LoVo (cell line): ENCODE measurements around the gene INSIG2.

Experiments
- DNase-seq: peaks from one replicate; pipeline ENCODE4 v3.0.0-alpha.2; 2016; ENCODE audit warnings: low spot score

The INSIG2 gene

DNA sequence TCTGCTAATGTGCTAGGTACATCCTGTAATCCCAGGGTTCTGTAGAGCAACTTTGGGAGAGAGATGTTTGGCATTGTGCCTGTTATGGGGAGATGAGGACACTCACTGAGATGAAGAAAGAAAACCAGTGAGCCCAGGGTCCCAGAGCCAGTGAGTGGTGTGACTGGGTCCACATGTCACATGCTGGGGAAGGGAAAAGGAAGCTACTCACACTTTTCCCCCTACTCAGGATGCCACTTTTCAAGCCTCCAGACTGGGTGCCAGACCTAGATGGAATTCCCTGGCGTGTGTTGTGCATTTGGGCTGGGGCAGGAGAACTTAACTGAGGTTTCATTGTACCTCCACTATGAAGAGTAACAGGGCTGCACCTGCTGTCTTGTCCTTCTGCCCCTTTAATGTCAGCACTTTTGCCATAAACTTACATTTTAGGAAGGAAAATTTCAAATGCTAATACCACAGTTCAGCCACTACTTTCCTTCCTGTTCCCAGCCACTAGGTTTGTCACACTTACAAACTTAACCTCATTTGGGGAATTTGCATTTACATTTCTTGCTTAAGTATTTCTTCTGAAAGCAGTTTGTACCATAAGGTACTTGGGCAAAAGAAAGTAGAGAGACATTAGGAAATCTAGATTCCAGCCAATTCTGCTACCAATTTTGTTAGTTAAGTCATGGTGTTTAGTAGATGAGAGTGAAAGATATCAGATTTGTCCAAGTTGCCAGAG, 10.2 kb downstream of the INSIG2 start:
- DNase-seq: no peak

DNA sequence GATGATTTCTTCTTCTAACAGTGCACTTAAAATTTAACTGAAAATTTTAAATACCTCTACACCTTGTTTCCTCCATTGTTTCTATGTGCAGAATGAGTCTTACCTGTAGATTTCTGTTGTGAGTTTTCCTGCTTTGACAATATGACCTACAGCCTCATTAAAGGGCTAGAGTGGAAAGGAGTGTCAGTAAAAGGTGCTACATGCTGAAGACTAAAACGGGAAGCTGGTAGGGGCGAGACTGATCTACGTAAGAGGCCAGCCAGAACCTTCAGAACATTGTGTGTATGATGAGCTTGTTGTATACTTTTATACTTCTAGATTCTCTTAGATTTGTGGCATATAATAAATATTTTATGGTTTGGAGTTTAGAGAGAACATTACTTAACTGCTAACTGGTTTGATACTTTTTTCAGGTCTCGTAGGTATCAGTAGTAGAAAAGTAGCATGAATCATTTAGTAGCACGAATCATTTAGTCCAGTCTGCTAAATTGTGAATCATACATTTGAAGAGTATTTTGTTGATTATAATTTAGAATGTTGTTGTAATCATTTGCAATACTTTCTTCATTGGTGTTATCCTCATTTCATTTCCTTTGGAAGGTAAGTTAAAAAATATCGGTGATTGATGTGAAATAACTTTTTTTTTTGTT, 14.3 kb downstream of the INSIG2 start:
- DNase-seq: no peak

DNA sequence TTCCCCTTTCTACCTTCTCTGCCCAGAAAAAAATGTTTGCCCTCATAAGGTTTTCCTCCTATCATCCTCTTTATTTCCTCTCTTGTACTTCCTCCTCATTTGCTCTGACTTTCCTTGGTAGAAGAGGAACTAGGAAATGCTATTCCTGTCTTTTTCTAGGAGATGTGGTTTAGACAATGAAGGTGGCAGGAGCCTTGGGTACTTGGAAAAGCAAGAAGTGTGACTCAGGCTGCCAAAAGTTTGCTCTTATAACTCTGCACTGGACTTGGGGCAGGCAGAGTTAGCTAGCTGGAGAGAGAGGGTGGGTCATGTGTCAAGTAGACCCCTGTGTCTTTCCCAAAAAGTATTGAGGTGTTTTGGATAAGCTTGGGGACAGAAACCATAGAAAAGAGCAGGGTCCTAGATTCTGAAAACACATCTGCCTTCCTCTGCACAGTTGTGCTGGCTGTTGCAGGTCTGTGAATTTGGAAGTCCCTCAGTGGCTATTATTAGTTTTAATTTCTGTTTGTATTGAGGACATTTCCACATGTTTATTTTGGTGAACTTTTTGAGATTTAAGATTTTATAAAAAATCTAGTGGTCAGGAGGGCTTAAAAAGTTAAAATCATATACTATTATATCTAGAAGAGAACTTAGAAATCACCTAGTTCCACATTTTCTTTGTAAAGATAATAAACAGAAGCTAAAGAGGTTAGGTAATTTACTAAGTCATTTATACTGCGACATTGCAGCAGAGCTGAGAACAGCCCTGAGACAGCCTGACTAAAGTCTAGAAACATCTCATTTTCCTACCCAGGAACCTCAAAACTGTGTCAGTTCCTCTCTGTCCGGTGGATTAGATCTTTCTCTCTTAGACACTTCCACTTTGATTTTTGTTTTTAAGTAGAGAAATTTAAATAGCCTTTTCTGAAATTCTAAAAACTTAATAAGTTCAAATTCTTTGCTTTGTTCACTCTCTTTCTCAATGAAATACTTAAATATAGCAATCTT, 16.0 kb downstream of the INSIG2 start:
- no peak for DNase-seq

DNA sequence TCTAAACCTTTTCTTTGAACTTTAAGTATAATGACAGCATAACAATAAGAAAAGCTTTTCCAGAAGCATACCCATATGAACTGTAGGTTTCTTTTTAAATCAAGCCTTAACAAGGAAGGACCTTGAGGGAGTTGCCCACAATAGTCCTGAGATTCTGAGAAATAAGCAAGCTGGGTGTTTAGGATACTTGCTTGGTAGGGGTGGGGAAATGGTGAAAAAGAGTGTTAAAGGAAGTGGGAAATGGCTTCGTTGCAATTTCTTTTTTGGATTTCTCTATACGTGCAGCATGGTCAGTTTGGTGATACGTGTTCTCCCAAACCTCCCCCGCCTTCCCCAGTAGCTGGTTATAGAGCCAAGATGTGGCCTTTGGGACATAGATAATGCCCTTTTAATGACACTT, 17.2 kb downstream of the INSIG2 start:
- DNase-seq: no peak

DNA sequence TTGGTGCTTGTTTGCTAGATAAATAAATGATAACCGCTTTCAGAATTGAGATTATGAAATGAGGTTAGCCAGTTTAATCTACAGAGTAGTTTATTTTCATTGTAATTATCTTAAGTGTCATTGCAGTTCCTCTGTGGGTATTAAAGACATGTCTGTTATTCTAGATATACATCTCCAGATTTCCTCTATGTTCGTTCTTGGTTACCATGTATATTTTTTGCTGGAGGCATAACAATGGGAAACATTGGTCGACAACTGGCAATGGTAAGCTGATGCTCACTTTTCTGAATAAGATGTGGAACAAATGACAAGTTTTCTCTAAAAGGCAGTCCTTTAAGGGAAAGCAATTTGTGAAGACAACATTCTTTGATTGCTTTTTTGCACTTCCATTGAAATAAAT, 18.7 kb downstream of the INSIG2 start:
- no peak for DNase-seq

DNA sequence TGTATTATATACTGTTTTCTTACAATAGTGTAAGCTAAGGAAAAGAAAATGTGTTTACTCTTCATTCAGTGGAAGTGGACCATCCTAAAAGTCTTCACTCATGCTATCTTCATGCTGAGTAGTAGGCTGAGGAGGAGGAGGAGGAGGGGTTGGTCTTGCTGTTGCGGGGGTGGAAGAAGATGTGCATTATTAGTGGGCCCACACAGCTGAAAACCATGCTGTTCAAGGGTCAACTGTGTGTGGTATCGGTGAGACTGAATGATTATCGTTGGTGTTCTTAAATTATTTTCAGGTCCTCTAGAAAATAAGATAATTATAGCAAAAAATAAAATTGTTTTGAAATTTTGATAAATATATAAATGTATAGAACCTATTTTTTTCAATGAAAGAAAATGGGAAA, 22.0 kb downstream of the INSIG2 start:
- no peak for DNase-seq

DNA sequence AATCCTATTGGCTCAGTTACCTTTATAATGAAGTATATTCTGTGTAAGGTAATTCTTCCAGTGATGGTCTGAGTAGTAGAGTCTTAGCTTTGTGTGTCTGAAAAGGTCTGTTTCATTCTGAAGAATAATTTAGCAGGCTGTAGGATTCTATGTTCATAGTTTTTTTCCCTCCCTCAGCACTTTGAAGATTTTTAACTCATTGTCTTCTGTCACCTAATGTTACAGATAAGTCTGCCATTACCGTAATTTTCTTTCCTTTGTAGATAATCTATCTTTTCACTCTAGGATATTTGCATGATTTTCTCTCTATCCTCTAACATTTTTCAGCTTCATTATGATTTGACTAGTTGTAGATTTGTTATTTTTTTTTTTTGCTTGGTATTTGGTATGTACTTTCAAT, 22.7 kb downstream of the INSIG2 start:
- DNase-seq: no peak

DNA sequence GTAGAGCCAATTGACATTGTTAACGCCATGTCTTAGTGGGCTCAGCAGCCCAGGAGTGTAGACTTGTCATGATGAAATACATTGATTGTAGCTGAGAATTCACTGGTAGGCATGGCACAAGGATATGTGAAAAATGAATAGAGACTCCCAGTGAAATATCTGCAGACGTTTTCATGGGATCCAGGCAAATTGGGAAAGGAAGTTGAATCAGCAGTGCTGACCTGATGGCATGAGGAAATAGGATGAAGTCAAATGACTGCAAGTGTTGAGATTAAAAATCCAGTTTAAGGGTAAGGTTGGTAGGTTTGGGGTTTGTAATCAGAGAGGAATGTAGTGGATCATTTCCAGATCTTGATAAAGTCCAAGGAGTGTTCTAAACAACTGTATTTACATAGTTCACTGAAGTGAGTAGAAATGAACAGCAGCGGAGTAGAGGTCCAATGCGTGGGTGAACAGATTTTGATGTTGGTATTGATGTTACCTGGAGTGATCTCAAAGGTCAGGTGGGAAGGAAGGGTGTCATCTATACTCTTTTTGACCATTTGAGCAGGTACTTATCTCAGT, 24.6 kb downstream of the INSIG2 start:
- peak; percentile 88 for DNase-seq

DNA sequence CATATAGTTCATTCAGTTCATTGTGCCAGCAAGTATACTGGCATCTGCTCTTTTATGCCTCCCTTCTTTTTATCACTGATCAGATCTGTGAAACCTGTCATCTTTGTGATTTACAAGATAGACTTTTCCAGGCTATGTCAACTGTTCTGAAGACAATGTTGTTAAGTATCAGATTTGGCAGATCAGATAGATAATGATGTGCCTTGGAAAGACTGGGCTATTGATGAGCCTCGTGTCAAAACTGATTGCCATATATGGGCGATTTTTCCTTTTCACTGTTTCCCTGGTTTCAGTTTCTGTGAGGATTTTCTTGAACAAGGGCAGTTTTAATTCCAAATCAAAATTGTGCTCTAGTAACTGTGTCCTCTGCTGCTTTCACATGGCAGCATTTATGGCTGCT, 26.6 kb downstream of the INSIG2 start:
- DNase-seq: no peak

DNA sequence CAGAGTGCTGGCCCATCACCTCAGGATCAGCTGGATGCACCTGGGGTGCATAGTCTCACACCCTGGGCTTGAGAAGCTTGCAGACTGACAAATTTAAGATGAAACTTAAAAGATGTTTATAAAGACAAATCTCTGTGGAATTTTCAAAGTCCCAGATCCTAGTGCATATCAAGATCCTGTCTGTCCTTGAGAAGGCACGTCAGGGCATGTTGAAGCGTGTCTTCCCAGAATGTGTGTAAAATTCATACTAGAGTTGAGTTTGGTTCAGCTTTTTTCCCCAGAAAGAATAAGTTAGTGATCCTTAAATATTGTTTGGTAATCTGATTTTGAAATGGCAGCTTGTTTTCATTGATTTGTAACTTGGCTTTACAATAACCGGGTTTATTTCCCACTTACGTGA, 27.5 kb downstream of the INSIG2 start:
- no peak for DNase-seq

DNA sequence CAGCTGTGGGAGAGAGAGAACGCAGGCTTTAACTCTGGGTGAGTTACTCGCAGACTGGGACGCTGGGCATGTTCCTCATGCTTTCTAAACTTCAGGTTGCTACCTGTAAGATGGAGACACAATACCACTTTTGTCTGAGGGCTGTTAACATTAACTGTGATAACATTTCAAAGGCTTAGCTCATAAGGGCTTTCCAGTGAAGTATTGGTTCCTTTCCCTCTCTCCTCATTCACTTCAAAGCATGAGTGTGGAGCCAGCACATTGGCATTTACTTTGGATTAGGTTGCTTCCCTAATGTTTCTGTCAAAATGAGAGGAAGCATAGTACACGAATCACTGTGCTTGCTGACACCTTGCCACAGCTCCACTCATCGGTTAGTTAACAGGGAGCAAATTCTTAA, 30.2 kb downstream of the INSIG2 start:
- DNase-seq: no peak

DNA sequence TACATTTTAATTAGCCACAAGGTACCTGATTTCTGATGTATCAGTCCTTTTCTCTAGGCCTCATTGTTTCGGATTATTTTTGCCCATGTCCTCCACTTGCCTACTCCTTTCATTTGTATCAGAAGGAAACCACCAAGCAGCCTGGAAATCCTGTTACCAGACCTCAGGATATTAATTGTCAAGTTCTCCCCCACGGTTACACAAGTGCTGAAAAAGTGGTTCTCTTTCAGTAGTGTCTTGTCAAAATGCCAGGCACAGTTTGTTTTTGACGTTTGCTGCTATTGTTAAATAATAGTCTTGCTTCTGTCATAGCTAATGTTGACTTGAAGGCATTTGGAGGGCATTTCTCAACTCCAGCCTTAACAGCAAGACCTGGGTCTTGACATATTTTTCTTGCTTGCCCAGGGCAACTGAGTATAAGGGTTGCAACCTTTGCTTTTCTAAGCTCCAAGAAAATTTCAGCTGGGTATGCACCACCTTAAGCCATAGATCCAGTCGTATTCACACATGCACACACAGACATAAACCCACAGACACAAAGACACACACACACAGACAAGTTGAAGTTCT, 31.0 kb downstream of the INSIG2 start:
- no peak for DNase-seq

DNA sequence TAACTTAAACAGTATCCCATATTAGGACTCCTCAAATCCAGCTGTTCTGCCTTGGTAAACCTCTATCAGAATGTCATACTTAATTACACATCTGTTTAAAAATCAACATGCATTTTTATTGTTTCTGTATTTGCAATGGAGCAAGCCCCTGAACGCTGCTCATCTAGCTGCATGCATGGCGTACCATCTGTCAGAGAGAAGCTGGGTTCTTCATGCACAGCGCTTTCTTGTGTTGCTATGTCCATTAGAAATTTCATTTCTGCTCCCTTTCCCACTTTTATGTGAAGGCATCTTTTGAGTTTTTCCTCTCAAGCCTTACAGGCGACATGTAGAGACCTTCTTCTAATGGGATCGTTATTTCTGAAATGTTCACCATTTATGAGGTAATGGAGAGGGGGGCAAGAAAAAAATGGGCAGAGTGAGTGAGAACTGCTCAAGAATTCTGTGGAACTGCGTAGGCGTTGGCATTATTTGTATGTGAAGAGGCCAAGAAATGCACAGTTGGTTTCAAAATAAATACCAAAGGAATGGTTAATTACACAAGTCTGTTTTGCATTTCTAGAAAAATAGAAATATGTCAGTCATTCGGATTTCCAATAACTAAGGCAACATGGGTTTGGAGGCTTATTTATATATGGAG, 31.6 kb downstream of the INSIG2 start:
- no peak for DNase-seq

DNA sequence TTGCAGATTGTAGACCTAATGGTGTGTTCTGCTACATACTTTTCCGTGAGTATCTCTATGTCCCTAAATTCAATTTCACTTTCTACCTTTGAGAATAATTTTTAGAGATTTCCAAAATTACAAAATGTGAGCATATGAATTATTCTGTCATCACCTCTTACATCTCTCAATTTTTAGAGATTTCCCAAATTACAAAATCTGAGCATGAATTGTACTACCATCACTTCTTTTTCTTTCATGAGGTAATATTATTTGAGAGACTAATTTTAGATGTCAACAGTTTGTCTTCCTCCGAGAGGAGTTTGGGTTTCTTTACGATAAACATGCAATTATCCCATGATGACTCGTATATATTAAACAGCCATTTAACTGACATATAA, 32.1 kb downstream of the INSIG2 start:
- DNase-seq: no peak

DNA sequence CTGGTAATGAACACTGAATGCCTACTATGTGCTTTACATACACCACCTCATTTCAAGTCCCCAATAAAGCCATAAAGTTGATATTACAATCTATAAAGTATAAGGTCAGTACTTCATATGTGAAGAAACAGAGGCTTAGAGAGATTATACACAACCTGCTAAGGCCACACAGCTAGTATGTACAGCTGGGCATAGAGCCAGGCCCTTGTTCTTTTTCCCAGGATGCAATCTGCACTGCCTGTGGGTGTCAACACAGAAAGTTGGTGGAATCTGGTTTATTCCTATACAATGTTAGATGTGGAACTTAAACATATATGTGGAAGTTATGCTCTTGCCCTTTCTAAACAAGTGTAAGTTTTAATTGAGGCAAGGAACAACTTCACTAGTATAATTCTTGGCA, 32.8 kb downstream of the INSIG2 start:
- DNase-seq: no peak

DNA sequence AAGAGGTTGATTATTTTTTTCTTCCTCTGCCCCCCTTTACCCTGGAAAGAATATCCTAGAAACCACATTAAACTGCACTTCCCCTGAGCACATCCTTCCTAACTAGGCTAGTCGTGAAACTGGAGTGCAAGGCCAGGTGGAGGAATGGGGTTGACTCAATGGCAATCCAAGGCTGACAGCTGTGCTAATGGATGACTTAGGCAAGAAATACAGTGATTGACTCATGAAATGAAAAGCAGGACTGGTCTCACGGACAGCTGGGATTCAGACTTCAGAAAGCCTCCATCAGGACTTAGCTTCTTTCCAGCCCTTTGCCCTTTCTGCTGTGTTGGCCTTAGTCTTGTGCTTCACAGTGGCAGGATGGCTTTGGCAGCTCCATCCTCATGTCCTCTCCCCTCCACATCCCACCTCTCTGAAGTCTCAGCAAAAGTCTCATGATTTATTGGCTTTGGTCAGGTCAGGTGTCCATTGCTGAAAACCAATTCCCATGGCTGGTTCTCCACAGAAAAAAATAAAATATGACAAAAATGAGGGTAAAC, 33.8 kb downstream of the INSIG2 start:
- DNase-seq: no peak

DNA sequence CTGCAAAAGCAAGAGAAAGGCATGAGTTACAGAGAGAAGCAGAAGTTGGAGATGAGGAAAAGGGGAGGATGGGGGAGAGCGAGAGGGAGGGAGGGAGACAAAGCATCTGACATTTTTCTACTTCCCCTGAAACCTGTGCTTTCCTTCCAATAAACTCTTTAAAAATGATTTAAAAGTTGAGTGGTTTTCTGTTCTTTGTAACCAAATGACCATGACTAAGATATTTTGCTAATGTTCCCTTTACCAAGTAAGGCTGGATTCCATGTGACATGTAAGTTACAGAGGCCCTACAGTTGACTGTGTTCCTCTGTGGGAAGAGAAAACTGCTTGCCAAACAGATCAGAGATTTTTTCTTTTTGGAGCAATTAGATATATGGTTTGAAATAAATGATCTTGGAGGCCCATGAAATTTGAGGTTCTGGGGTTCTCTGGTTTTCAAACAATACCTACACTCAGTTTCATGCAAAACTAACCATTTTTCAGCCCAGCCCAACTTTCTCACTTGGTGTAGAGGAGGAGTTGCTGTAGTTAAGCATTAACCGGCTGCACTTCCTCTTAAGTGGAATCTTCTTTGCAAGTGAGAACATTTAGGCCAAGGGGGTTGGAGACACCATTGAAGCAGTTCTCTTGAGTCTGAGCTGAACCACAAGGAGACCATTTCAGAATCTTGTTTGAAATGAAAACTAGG, 34.5 kb downstream of the INSIG2 start:
- peak; percentile 54 for DNase-seq

DNA sequence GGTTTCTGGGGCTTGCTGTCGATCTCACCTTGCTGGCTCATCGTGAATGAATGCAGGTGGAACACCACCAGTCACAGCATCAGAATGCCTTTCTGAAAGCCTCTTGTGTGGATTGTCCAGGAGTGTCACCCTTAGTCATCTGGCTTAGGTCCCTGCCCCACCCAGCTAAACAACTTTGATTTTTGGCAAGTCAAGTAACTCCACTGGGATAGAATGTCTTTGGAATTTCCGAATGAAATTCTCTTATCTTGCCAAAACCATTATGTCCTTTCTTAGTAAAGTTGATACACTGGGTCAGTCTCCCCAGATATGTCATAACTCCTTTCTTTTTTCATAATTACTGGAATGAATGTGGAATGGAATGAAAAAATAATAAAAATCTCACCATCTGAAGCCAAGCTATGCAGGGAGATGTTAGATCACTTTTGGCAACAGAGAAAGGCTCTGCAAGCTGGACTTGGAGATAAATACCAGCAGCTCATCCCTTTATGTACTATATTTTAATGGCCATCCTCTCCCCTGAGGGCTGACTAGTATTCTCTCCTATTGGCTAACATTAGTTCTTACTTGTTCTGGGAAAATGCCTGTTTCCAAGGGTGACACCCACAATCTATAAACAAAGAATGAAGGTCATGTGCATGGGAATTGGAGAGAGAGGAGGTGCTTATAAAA, 35.4 kb downstream of the INSIG2 start:
- peak; percentile 91 for DNase-seq

DNA sequence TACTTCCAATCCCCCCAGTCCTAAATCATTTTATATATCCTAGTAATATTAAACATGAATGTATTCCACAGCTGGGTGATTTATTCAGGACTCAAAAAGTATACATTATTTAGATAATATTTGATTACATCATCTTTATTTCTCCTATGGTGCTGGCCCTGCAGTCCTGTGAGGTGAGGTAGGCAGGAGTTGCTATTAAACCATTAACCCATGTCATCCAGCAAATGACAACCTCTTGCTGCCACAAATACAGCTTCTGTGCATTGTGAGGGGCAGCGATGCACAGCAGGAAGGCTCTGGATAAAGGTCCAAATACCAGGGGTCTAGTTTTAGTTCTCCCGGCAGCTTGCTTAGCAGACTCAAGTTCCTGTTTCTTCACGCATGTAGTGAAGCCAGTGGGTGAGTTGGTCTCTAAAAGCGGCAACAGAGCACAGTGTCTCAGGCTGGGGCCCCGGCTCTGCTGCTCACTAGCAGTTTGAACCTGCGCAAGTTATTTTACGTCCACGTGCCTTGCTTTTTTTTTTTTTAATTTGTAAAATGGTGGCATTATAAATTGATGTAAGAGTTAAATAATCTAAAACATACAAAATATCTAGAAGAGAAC, 36.1 kb downstream of the INSIG2 start:
- DNase-seq: no peak

DNA sequence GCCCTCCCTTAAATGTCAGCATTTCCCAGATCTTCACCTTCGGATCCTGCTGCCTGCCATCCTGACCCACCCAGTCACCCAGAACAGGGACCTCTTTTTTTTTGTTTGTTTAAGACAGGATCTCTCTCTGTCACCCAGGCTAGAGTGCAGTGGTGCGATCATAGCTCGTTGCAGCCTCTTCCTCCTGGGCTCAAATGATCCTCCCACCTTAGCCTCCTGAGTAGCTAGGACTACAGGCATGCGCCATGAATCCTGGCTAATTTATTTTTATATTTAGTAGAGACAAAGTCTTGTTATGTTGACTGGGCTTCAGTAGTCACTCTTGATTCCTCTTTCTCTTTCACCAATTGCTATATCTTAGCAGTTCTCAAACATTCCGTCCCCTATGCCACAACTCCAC, 39.0 kb downstream of the INSIG2 start:
- no peak for DNase-seq
